Activated CD8-positive, alpha-beta memory T cell treated with anti-CD3 and anti-CD28 coated beads for 4 hours (primary cell): Measurements from ENCODE around the gene ILKAP.

ENCODE experiments used
- DNase-seq, 2 donors: peaks; one replicate each; pipeline ENCODE4 v3.0.0-alpha.2; 2020; ENCODE audit warnings: low read depth in 2 of 2

The ILKAP gene

DNA sequence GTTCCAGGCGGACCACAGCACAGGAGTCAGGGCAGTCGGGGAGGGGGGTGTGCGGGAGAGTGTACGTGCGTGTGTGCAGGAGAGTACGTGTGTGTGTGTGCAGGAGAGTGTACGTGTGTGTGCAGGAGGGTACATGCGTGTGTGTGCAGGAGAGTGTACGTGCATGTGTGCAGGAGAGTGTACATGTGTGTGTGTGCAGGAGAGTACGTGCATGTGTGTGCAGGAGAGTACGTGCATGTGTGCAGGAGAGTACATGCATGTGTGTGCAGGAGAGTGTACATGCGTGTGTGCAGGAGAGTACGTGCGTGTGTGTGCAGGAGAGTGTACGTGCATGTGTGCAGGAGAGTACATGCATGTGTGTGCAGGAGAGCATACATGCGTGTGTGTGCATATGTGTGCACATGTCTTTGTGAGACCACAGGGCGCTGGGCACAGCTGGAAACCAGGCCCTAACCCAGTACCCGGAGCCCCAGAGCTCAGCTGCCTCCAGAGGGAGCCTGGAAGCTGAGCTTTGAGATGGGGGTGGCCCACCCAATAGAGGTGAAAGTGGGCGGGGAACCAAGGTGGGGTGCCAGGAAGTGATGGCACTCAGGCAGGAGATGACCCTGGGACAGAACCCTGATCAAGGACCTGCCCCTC lies 78.9 kb downstream of the ILKAP start:
- DNase-seq = no peak

DNA sequence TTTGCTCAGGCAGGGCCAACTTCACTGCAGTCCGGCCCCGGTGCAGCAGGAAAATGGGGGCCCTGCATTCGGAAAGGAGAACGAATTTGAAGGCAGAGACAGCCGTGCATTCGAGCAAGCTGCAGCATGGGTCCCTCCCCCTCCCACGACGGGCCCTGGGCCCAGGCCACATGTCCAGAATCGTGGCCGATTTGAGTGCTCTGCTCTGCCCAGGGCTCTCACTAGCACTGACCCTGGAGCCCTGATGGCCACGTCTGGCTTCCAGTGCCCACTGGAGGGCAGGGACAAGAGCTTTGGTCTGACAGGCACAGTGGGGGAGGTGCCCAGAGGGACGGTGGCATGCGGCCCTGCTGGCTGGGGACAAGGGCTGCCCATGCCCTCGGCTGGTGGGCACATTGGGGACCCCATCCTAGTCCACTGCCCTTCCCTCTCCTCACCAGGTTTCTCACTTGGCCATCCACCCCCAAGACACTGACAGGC lies 79.5 kb downstream of the ILKAP start:
- no peak for DNase-seq

DNA sequence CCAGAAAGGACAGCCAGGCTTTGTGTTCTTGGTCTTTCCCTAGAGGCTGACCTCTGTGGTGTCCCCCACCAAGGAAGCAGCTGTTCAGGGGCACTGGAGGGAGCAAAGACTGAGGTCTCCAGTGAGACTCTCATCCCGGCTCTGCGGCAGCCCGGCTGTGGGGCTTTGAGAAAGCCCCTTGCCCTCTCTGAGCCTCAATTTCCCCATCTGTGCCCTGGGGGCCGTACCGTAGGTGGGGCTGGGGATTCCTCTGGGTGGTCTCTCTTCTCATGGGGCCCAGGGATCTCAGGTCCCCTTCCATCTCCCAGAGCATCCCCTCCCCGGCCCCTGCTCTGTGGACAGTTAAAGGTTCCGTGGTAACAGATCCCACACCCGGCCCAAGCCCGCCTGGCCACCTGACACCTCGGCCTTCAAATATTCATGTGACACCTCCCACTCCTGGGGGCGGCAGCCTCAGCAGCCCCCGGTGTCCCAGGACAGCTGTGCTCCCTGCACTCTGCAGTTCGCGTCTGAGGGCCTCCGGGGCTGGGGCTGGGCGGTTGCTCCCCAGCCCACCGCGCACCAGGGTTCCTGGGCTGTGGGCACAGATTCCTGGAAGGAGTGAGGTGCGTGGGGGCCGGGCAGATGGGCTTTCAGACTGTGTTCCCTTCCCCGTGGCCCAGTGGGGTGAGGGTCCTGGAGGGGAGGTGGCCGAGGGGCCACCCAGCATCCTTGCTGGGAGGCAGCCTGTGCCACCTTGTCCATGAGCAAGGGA lies 80.1 kb downstream of the ILKAP start:
- no peak for DNase-seq

GRCh38 chr2:238122287-238123217 lies 80.9 kb downstream of the ILKAP start:
- no peak for DNase-seq

DNA sequence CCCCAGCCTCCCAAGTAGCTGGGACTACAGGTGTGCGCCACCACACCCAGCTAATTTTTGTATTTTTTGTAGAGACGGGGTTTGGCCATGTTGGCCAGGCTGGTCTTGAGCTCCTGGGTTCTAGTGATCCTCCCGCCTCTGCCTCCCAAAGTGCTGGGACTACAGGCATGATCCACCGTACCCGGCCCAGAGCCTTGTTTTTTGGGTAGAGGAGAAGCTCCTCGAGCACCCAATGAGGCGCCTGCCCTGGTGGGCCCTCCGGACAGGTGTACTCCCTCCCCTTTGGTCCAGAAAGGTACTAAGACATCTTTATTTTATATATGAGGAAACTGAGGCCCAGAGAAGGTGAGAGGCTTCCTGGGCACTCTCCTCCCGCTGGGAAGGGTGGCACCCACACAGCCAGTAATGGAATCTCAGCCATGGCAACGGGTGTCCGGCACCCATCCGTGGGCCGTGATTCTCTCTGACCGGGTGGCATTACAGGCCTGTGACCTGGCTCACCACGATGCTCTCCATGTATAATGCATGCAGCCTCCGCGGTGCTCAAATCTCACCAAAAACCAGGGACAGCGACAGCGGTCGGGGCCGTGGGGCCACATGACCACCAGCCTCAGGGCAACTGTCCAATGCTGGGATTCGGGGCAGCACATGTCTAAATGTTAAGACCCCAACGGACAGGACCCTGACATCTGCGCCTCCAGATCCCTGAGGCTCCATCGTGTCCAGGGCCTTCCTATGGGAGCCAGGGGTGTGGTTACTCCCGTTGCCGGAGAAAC lies 81.8 kb downstream of the ILKAP start:
- no peak for DNase-seq

DNA sequence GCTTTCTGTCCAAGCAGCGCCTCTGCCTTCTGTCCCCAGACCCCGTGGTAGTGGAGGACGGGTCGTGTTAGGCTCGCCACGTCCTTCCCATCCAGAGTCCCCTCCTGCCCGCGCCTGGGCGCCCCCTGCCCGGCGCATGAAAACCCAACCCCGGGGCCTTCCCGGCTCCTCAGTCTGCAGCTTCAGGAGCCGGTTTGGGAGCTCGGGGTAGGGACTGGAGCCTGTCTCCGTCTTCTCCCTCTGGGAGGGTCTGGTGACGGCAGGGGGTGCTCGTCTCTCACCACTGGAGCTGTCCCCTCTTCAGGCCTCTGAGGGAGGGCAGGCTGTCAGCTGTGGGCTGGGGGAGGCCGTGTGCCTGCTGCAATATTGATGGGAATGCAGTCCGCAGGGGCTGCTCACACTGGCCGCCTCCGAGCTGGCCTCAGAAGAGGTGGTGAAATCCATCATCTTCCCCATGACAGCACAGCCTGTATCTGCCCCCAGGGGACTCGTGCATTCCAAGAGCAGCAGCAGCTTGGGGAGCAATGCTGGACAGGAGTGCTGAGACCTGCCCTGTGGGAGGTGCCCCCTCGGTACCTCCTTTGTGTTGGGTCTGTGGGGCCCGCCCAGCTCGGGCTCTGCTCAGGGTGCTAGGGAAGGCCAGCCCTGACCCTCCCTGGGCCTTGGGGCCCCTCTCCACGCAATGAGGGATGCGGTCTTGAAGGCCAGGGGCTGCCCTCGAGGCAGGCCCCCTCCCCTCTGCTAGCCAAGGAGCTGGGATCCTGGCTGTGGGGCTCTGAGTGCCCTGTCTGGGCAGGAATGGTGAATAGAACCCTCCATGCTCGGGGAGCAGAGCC lies 82.8 kb downstream of the ILKAP start:
- no peak for DNase-seq
